ENCODE results near the gene PLA2G1B. TPM values are rescaled to one million over a fixed set of nuclear protein-coding genes. Genes with fewer than 3 reads are reported as not detected.

PLA2G1B gene
- total and polyA plus RNA-seq, 2 of the 13 experiments (the other 11 are each of a cell fraction or from before 2014, with no cell fraction given): 0.33 to 1.4 TPM

GRCh38 chr12:120292661-120293531 lies 34.7 kb downstream of the PLA2G1B start, which contains the start of gene RNU4-1 (continued):
- TF ChIP-seq EHMT2 (IDR thresholded peaks at IDR 0.05; ENCODE audit: borderline replicate concordance, low read depth, low read length) (no peak), ZNF605 (CRISPR knock-in tag; IDR thresholded peaks at IDR 0.05) (no peak), CEBPZ (IDR thresholded peaks at IDR 0.05; ENCODE audit: low read length) (no peak), XRCC5 (optimal IDR thresholded peaks at IDR 0.05; ENCODE audit: low read length) (no peak), ZBTB49 (CRISPR knock-in tag; IDR thresholded peaks at IDR 0.05; ENCODE audit: borderline replicate concordance) (no peak), MIER3 (CRISPR knock-in tag; IDR thresholded peaks at IDR 0.05; ENCODE audit: borderline replicate concordance) (no peak), ZBTB7A (CRISPR knock-in tag; IDR thresholded peaks at IDR 0.05) (no peak), LCORL (IDR thresholded peaks at IDR 0.05) (0 out of 2 replicates have a peak, but pooled peaks have one; percentile 47), LCORL (CRISPR knock-in tag; IDR thresholded peaks at IDR 0.05) (peak; percentile 47; the same call in 1 of the 2 replicates), ZNF567 (CRISPR knock-in tag; IDR thresholded peaks at IDR 0.05; ENCODE audit: borderline replicate concordance) (no peak), HNF1B (CRISPR knock-in tag; IDR thresholded peaks at IDR 0.05) (peak; percentile 43; the same call in 1 of the 2 replicates), PREB (CRISPR knock-in tag; IDR thresholded peaks at IDR 0.05) (no peak), MEIS2 (CRISPR knock-in tag; IDR thresholded peaks at IDR 0.05) (peak; percentile 74; the same call in 1 of the 2 replicates), DMAP1 (CRISPR knock-in tag; IDR thresholded peaks at IDR 0.05) (no peak; the same call in none of the 2 replicates), ZNF296 (CRISPR knock-in tag; conservative IDR thresholded peaks at IDR 0.05) (no peak), PATZ1 (CRISPR knock-in tag; IDR thresholded peaks at IDR 0.05) (peak; percentile 41; the same call in 1 of the 2 replicates), ZNF672 (CRISPR knock-in tag; IDR thresholded peaks at IDR 0.05) (peak; percentile 63; the same call in 1 of the 2 replicates), MAF1 (CRISPR knock-in tag; IDR thresholded peaks at IDR 0.05; ENCODE audit: borderline replicate concordance) (peak; percentile 81; the same call in 1 of the 2 replicates)
